Common myeloid progenitor, CD34-positive (primary cell): Measurements from ENCODE around the gene TRMU.

Experiments used
- CTCF ChIA-PET: fragments of 350-600 bp; sonication (Branson Sonifier 250); formaldehyde crosslinking; loops from one replicate; lab custom pipeline; 2021; ENCODE audit warnings: antibody characterized with exemption; lab: Charles Lee
- POLR2A ChIA-PET: fragments of 350-600 bp; sonication (Branson Sonifier 250); formaldehyde crosslinking; loops from one replicate; lab custom pipeline; 2021; ENCODE audit warnings: antibody characterized with exemption; lab: Charles Lee
- DNase-seq, 3 donors: peaks; one replicate each; pipeline versions ENCODE4 v3.0.0 to v3.0.0-alpha.2; 2013
- H3K27ac ChIP-seq, 2 experiments: 1 replicate in 1 of 2; 2 replicates in 1 of 2; pipeline ENCODE4 v1.7.0; 2013; ENCODE audit warnings: inconsistent platforms in 2 of 2, low read length in 2 of 2, mild to moderate bottlenecking in 2 of 2, low read depth in 1 of 2, moderate library complexity in 1 of 2; ENCODE audit not compliant: severe bottlenecking in 2 of 2, insufficient read depth in 1 of 2, poor library complexity in 1 of 2
- H3K27me3 ChIP-seq, 5 experiments: replicated peaks in 2 of 5; 1 replicate in 3 of 5; 2 replicates in 2 of 5; pipeline versions ENCODE4 v1.6.1 to v1.7.0; 2013; ENCODE audit warnings: low read length in 4 of 5, mild to moderate bottlenecking in 2 of 5, moderate library complexity in 2 of 5, inconsistent platforms in 1 of 5; ENCODE audit not compliant: insufficient read depth in 5 of 5, control insufficient read depth in 4 of 5
- H3K36me3 ChIP-seq, 4 experiments: 1 replicate in 2 of 4; 2 replicates in 2 of 4; pipeline versions ENCODE4 v1.6.1 to v1.7.0; 2013; ENCODE audit warnings: low read length in 3 of 4, control low read depth in 1 of 4, mild to moderate bottlenecking in 1 of 4; ENCODE audit not compliant: control insufficient read depth in 4 of 4, insufficient read depth in 4 of 4
- H3K4me1 ChIP-seq, 4 experiments: 1 replicate in 3 of 4; 2 replicates in 1 of 4; pipeline versions ENCODE4 v1.6.1 to v1.7.1; 2013; ENCODE audit warnings: low read length in 3 of 4, mild to moderate bottlenecking in 3 of 4, control low read depth in 1 of 4, inconsistent platforms in 1 of 4, moderate library complexity in 1 of 4; ENCODE audit not compliant: control insufficient read depth in 4 of 4, insufficient read depth in 4 of 4; ENCODE audit errors: control extremely low read depth in 1 of 4
- H3K4me3 ChIP-seq, 7 experiments: 1 replicate in 4 of 7; 2 replicates in 3 of 7; pipeline versions ENCODE4 v1.5.1 to v1.7.0; 2013; ENCODE audit warnings: mild to moderate bottlenecking in 7 of 7, low read length in 6 of 7, moderate library complexity in 6 of 7, inconsistent platforms in 2 of 7, low read depth in 2 of 7, control low read depth in 1 of 7; ENCODE audit not compliant: insufficient read depth in 4 of 7, control insufficient read depth in 1 of 7; ENCODE audit errors: extremely low read depth in 1 of 7
- H3K9me3 ChIP-seq, 5 experiments: 1 replicate in 4 of 5; 2 replicates in 1 of 5; pipeline versions ENCODE4 v1.6.1 to v1.7.1; 2013; ENCODE audit warnings: low read length in 4 of 5, mild to moderate bottlenecking in 2 of 5, inconsistent platforms in 1 of 5, low read depth in 1 of 5, moderate library complexity in 1 of 5; ENCODE audit not compliant: control insufficient read depth in 4 of 5, insufficient read depth in 2 of 5; ENCODE audit errors: control extremely low read depth in 1 of 5
- WGBS: methylation state at CpG from one replicate; pipeline ENCODE4 v1.1.5; 2013; ENCODE audit not compliant: insufficient coverage; 5-methylcytosine and 5-hydroxymethylcytosine counted together

The TRMU gene

GRCh38 chr22:46317646-46318045 is 17.9 kb upstream of the TRMU start:
- ChIA-PET POLR2A (no interaction called here), CTCF (interaction anchor here (1.0 to 3.8 kb wide), 7 partner anchors 55 to 323 kb away, joined by 3 to 52 read pairs (median 5); partner anchors contain the start of gene PKDREJ)

DNA sequence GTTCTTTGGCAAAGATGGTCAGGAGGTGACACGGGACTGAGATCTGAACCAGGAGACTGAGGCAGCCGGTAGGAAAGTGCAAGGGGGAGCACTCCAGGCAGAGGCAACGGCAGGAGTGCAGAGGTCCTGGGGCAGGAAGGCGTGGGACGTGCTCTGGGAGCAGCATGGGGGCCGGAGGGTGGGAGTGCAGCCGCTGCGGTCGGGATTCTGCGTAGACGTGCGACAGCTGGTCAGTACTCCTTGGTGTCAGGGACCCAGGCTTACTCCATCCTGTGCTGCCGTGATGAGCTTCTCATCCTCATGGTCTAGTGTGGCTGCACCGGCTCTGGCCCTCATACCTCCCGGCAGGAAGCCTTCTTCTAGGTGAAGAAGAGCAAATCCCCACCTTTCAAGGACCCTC is 16.9 kb upstream of the TRMU start:
- no peak overlapping the region for H3K27ac ChIP-seq
- ChIA-PET CTCF (interaction anchor here (1.0 to 2.3 kb wide), 3 partner anchors 196 to 324 kb away, joined by 3 to 6 read pairs (median 4); no protein-coding TSS in a partner anchor), POLR2A (no interaction called here)
- H3K36me3 ChIP-seq, result peaks cover 8 to 81% (median 42%) of the 10 kb centered on the region in 4 experiments
- no peak for DNase-seq
- H3K27me3 ChIP-seq, result no peaks in the 10 kb centered on the region
- no peaks in the 10 kb centered on the region for H3K9me3 ChIP-seq
- WGBS, result 96% methylated on average over 15 of the region's 15 CpGs
- H3K4me1 ChIP-seq, result no peaks in the 10 kb centered on the region
- no peak overlapping the region for H3K4me3 ChIP-seq

More at GRCh38 chr22:46317646-46318045, 17.9 kb upstream of the TRMU start:
- Histone ChIP-seq H3K4me3 (no peak overlapping the region), H3K36me3 (peaks cover 8 to 73% (median 36%) of the 10 kb centered on the region in 4 experiments), H3K27ac (no peak overlapping the region), H3K9me3 (no peaks in the 10 kb centered on the region), H3K4me1 (no peaks in the 10 kb centered on the region), H3K27me3 (no peaks in the 10 kb centered on the region)
- DNase-seq, result no peak
- 97% methylated on average over 20 of the region's 20 CpGs for WGBS

- H3K36me3 ChIP-seq, result peaks cover 8 to 79% (median 44%) of the 10 kb centered on the region in 4 experiments
- H3K27ac ChIP-seq, result no peak overlapping the region
- WGBS, result 98% methylated on average over 10 of the region's 10 CpGs
- ChIA-PET POLR2A (no interaction called here), CTCF (interaction anchor here (2.3 to 2.6 kb wide), 2 partner anchors 197 to 202 kb away, joined by 6 to 14 read pairs; no protein-coding TSS in a partner anchor)
- no peaks in the 10 kb centered on the region for H3K9me3 ChIP-seq
- DNase-seq, result no peak
- H3K4me3 ChIP-seq, result no peak overlapping the region
- no peaks in the 10 kb centered on the region for H3K4me1 ChIP-seq
- H3K27me3 ChIP-seq, result no peaks in the 10 kb centered on the region
Measured at GRCh38 chr22:46319319-46319718, 16.2 kb upstream of the TRMU start.

- CTCF ChIA-PET, result interaction anchor here (0.8 to 2.6 kb wide), 2 partner anchors 137 to 198 kb away, joined by 3 to 14 read pairs; no protein-coding TSS in a partner anchor
- Histone ChIP-seq H3K36me3 (peaks cover 8 to 85% (median 47%) of the 10 kb centered on the region in 4 experiments), H3K9me3 (no peaks in the 10 kb centered on the region), H3K4me3 (no peak overlapping the region), H3K4me1 (no peaks in the 10 kb centered on the region), H3K27me3 (no peaks in the 10 kb centered on the region), H3K27ac (no peak overlapping the region)
- 95% methylated on average over 14 of the region's 14 CpGs for WGBS
- POLR2A ChIA-PET, result no interaction called here
- DNase-seq, result no peak
Measured at GRCh38 chr22:46320166-46320710, 15.3 kb upstream of the TRMU start.

DNA sequence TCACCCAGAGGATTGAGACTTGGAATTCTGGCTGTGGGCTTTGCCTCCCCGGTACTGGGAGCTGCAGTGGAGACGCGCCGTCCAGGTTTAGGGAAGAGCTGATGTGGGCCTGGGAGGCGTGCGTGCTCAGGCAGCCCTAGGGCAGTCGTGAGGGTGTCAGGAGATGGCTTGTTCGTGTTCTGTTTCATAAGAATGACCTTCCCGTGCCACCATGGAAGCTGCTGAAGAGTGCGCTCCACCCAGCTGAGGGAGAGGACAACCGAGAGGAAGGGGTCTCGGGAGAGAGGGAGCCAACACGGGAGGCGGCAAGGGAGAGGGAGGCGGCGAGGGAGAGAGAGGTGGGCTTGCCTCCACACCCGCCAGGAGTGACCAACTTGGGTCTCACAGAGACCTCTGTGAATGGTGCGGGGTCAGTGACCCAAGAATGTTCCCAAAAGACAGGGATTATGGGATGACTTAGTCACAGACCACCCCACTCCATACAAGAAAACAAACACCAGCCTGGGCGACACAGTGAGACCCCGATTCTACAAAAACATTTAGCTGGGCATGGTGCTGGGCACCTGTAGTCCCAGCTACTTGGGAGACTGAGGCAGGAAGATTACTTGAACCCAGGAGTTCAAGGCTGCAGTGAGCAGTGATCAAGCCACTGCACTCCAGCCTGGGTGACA is 14.7 kb upstream of the TRMU start:
- no peak for DNase-seq
- peaks cover 6 to 83% (median 48%) of the 10 kb centered on the region in 4 experiments for H3K36me3 ChIP-seq
- no peak overlapping the region for H3K4me3 ChIP-seq
- no peaks in the 10 kb centered on the region for H3K9me3 ChIP-seq
- ChIA-PET CTCF (interaction anchor here (0.8 to 2.6 kb wide), 2 partner anchors 138 to 199 kb away, joined by 3 to 14 read pairs; no protein-coding TSS in a partner anchor), POLR2A (no interaction called here)
- H3K27ac ChIP-seq, result no peak overlapping the region
- H3K4me1 ChIP-seq, result no peaks in the 10 kb centered on the region
- no peaks in the 10 kb centered on the region for H3K27me3 ChIP-seq
- 98% methylated on average over 16 of the region's 20 CpGs for WGBS

GRCh38 chr22:46322711-46323110 is 12.8 kb upstream of the TRMU start:
- no peaks in the 10 kb centered on the region for H3K9me3 ChIP-seq
- POLR2A ChIA-PET, result no interaction called here

DNA sequence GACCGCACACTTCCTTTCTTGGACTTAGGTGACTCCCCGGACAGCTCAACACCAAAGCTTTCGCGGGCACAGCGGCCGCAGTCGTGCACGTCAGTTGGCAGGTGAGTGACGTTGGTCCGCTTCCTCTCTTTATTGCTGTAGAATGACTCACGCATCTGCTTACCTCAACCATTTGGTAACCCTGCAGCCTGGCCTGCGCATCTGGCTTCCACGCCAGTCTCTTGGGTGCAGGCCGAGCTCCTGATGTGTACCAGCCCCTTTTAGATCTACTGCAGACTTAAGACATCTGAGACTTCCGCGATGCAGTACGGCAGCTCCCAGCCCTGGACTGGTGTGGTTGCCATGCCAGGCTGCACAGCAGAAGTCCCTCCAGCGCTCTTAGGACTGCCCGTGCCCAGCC is 12.4 kb upstream of the TRMU start:
- Histone ChIP-seq H3K4me1 (no peaks in the 10 kb centered on the region), H3K9me3 (no peaks in the 10 kb centered on the region), H3K27ac (no peak overlapping the region), H3K27me3 (no peaks in the 10 kb centered on the region), H3K4me3 (no peak overlapping the region), H3K36me3 (peaks cover 4 to 82% (median 41%) of the 10 kb centered on the region in 4 experiments)
- ChIA-PET POLR2A (no interaction called here), CTCF (interaction anchor here (1.0 kb wide), 1 partner anchor 207 kb away, joined by 4 read pairs; no protein-coding TSS in a partner anchor)
- no peak for DNase-seq
- WGBS, result 97% methylated on average over 13 of the region's 19 CpGs

More at GRCh38 chr22:46322711-46323110, 12.8 kb upstream of the TRMU start:
- CTCF ChIA-PET, result interaction anchor here (1.0 kb wide), 1 partner anchor 206 kb away, joined by 4 read pairs; no protein-coding TSS in a partner anchor
- no peak for DNase-seq
- no peaks in the 10 kb centered on the region for H3K4me1 ChIP-seq
- H3K36me3 ChIP-seq, result peaks cover 4 to 82% (median 43%) of the 10 kb centered on the region in 4 experiments
- no peak overlapping the region for H3K27ac ChIP-seq
- H3K4me3 ChIP-seq, result no peak overlapping the region
- no peaks in the 10 kb centered on the region for H3K27me3 ChIP-seq
- WGBS, result 94% methylated on average over 10 of the region's 15 CpGs
